Ectodermal cell (in vitro differentiated cells): ENCODE results near the gene SKP2.

Source experiments
- H3K27ac ChIP-seq: 2 replicates; pipeline ENCODE4 v1.7.0; 2013; ENCODE audit warnings: mild to moderate bottlenecking, low read depth, low read length; ENCODE audit not compliant: insufficient read depth, poor library complexity, severe bottlenecking
- H3K27me3 ChIP-seq: 2 replicates; pipeline ENCODE4 v1.7.0; 2013; ENCODE audit warnings: mild to moderate bottlenecking, low read length; ENCODE audit not compliant: insufficient read depth, control insufficient read depth, poor library complexity, severe bottlenecking
- H3K36me3 ChIP-seq: one replicate; pipeline ENCODE4 v1.7.0; 2013; ENCODE audit warnings: low read length; ENCODE audit not compliant: control insufficient read depth, insufficient read depth
- H3K4me1 ChIP-seq: one replicate; pipeline ENCODE4 v1.7.0; 2013; ENCODE audit warnings: low read length; ENCODE audit not compliant: control insufficient read depth, insufficient read depth
- H3K4me3 ChIP-seq: 2 replicates; pipeline ENCODE4 v1.7.0; 2013; ENCODE audit warnings: low read depth, low read length, control low read depth; ENCODE audit not compliant: insufficient read depth
- H3K9me3 ChIP-seq: 2 replicates; pipeline ENCODE4 v1.7.0; 2013; ENCODE audit warnings: mild to moderate bottlenecking, low read length, moderate library complexity; ENCODE audit not compliant: control insufficient read depth
- WGBS, 2 experiments: methylation state at CpG; one replicate each; pipeline ENCODE4 v1.1.7; 2013; ENCODE audit warnings: missing lambda C conversion rate in 2 of 2; 5-methylcytosine and 5-hydroxymethylcytosine counted together

SKP2 gene

DNA sequence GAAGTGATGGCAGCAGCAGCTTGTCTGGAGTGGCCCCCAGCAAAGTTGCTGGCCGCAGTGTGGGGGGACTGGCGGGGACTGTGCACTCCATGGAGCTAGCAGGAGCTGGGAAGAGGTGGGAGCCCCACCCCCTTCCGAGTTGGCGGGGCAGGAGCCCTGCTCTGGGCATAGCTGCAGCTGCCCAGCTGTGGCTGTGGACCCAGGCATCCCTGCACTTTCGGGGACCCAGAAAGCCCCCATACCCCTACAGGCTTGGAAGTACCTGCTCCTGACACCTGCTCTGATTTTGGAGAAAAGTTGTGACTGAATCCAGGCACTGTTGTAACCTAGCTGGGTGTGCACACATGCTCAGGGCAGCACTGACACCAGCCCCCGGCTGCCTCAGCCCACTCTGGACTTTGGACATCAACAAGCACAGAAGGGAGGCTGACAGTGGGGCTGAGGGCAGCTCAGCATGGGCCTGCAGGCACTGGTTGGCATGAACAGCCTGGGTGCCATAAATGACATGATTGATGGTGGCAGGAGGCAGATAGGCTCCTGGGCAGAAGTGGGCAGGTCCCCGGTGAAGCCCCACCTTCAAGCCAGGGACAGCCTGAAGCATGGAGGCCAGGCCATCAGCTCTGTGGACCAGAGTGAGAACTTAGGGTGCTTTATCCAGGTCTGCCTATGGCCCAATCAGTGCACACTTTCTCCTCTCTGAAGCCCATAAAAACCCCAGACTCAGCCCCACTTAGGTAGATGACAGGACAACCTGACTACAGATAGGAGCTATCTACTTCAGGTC is 12.8 kb upstream of the SKP2 start:
- Histone ChIP-seq H3K36me3 (no peaks in the 10 kb centered on the region), H3K27ac (no peak overlapping the region), H3K4me1 (no peaks in the 10 kb centered on the region), H3K27me3 (no peaks in the 10 kb centered on the region), H3K4me3 (no peak overlapping the region), H3K9me3 (no peaks in the 10 kb centered on the region)
- WGBS, 2 experiments = 88 to 93% methylated on average over 7 of the region's 7 CpGs

DNA sequence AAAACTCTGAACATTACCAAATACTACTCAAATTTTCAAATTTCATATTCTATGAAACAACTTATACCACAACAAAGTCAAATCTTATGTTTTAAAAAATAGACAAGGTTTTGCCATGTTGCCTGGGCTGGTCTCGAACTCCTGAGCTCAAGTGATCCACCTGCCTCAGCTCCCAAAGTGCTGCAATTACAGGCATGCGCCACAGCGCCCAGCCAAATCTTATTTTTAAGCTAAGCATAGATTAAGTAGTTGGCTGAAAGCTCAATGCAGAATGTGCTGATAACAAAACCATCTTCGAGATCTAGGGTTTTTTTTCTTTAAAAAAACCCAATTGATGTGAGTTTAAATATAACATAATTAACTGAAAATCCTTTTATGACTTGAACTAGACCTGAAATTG is 6.6 kb upstream of the SKP2 start:
- H3K4me3 ChIP-seq = no peak overlapping the region
- no peaks in the 10 kb centered on the region for H3K36me3 ChIP-seq
- no peaks in the 10 kb centered on the region for H3K27me3 ChIP-seq
- no peaks in the 10 kb centered on the region for H3K9me3 ChIP-seq
- H3K4me1 ChIP-seq = no peaks in the 10 kb centered on the region
- WGBS, 2 experiments = 90 to 93% methylated on average over 3 of the region's 4 CpGs
- H3K27ac ChIP-seq = no peak overlapping the region

DNA sequence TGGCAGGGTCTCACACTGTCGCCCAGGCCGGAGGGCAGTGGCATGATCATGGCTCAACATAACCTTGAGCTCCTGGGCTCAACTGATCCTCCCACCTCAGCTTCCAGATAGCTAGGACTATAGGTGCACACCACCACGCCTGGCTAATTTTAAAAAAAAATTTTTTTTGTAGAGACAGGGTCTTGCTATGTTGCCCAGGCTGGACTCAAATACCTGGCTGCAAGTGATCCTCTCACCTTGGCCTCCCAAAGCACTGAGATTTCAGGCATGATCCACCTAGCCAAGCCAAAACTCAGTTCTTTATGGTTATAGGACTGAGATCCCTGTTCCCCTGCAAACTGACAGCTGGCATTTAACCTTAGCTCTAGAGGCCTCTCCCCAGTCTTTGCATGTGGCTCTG is 5.5 kb upstream of the SKP2 start:
- Histone ChIP-seq H3K4me3 (no peak overlapping the region), H3K36me3 (no peaks in the 10 kb centered on the region), H3K27ac (no peak overlapping the region), H3K9me3 (no peaks in the 10 kb centered on the region), H3K4me1 (no peaks in the 10 kb centered on the region), H3K27me3 (no peaks in the 10 kb centered on the region)
- 76 to 84% methylated on average over 3 of the region's 3 CpGs for WGBS, 2 experiments

DNA sequence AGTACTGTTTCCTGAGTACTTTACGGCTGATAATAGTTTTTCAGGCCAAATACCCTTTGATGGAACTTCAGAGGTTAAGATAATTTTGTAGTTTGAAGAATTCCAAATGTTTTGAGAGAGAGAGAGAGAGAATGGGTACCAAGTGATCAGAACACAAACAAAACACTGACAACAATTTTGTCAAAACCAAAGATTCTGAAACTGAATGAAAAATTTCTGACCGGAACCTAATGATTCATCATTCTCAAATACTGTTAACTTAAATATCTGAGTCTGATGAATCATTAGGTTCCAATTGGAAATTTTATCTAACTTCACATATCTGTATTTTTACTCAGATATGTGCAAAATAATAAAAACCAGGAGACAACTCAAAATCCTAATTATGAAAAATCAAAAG is 4.2 kb upstream of the SKP2 start:
- Histone ChIP-seq H3K36me3 (no peaks in the 10 kb centered on the region), H3K9me3 (no peaks in the 10 kb centered on the region), H3K4me1 (no peaks in the 10 kb centered on the region), H3K27me3 (no peaks in the 10 kb centered on the region), H3K27ac (no peak overlapping the region), H3K4me3 (no peak overlapping the region)
- WGBS, 2 experiments = 95 to 98% methylated on average over 1 to 2 of the region's 2 CpGs

DNA sequence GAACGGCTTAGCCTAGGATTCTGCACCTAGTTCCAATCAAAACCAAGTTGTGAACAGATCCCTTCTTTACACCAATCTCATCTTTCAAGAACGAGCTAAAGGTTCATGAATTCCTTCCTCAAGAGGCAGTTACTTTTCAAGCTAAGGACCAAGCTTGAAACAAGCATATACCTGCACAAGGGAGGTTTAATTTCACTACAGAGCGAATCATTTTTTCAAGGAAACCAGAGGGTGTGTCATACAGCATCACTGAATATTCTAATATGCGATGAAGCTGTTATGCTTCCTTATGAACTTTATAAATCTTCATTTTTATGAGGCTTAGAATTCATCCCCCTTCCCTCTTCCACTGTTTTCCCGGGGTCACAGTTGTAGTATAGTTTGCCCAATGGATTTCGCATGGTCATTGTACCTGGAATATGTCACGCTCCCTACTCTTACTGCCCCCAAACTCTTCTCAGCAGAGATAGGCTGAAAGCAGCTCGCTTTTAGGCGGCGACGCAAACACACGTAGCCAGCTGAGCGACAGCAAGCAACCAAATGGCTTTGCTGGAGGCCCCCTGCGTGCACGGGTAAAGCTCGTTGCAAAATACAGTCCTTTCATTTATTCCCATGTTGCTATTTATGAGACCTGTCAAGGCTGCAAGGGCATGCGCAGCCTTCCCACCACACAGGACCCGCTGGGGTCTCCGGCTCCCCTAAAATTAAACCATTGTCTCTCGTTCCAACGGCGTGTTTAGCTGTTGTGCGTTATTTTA is 1.1 kb upstream of the SKP2 start:
- H3K27ac ChIP-seq = no peak overlapping the region
- H3K27me3 ChIP-seq = no peaks in the 10 kb centered on the region
- H3K36me3 ChIP-seq = peaks cover 13% of the 10 kb centered on the region
- WGBS, 2 experiments = 9 to 17% methylated on average over 21 to 23 of the region's 23 CpGs
- no peaks in the 10 kb centered on the region for H3K4me1 ChIP-seq
- H3K4me3 ChIP-seq = peak overlapping the region; percentile 89
- H3K9me3 ChIP-seq = no peaks in the 10 kb centered on the region

DNA sequence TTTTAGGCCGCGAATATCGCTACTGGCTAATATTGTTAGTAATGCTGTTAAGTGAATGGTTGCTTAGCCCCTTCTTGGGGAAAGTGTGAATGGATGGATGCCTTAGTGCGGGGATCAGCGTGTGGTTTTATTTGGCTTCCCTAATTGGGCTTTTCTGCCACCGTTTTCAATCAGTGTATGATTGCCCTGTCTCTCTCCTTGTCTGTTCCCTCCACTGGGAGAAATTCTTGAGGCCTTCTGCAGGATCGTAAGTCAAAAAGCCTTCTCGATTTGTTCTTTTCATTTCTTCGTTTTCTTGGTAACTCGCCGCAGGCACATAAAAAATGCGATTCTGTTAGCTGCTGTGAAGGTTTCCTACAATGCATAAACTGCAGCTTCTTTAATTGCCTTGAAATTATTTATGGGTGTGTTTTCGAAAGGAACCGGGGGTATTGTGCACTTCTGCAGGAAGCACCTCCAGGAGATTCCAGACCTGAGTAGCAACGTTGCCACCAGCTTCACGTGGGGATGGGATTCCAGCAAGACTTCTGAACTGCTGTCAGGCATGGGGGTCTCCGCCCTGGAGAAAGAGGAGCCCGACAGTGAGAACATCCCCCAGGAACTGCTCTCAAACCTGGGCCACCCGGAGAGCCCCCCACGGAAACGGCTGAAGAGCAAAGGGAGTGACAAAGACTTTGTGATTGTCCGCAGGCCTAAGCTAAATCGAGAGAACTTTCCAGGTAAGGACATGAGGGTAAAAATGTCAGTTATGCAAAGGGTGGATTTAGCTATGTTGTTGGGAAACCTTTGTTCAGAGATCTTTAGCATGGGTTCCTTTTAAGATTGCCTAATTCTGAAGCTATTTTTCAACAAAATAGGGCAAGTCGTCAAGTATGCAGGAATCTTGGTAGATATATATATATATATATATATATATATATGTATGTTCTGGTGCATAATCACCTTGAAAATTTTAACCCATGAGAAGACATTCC is 700 bp downstream of the SKP2 start:
- Histone ChIP-seq H3K9me3 (no peaks in the 10 kb centered on the region), H3K27ac (no peak overlapping the region), H3K27me3 (no peaks in the 10 kb centered on the region), H3K4me1 (no peaks in the 10 kb centered on the region), H3K4me3 (peak overlapping the region; percentile 89), H3K36me3 (peaks cover 22% of the 10 kb centered on the region)
- 2 to 3% methylated on average over 23 of the region's 24 CpGs for WGBS, 2 experiments

DNA sequence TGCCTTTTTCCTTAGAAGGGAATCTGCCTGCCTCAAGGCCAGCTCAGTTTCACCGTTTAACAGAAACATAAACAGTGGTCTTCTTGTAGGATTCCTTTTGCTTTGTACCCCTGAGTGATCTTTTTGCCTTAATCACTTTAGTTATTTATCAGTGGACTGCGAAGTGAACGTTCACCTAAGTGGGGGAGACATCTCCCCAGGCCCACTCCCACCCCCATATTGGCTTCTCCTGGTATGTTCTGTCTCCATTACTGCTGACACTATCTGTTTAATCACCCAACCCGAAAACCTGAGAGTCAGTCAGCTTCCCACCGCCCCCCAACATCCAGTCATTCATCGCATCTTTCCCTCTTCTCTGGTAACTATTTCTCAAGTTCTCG is 1.4 kb downstream of the SKP2 start:
- H3K36me3 ChIP-seq = peaks cover 28% of the 10 kb centered on the region
- WGBS, 2 experiments = 86 to 89% methylated on average over 7 of the region's 7 CpGs
- H3K4me1 ChIP-seq = no peaks in the 10 kb centered on the region
- H3K9me3 ChIP-seq = no peaks in the 10 kb centered on the region
- no peaks in the 10 kb centered on the region for H3K27me3 ChIP-seq
- H3K4me3 ChIP-seq = peak overlapping the region; percentile 89
- no peak overlapping the region for H3K27ac ChIP-seq

DNA sequence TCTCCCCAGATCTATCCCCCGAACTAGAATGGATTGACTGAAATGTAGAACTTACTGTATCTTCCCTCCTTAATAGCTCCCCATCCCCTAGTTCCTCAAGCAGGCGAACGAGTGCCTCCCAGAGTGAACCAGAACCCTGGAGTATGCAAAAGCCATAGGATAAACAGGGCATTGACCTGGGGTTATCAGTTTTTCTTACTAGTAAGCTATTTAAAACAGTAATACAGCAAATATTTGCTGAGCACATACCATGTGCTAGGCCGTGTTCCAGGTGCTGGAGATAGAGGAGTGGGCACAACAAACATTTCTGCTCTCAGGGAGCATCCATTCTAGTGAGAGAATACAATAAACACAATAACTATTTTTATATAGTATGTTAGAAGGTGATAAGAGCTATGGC is 1.8 kb downstream of the SKP2 start:
- Histone ChIP-seq H3K27me3 (no peaks in the 10 kb centered on the region), H3K27ac (no peak overlapping the region), H3K9me3 (no peaks in the 10 kb centered on the region), H3K36me3 (peaks cover 33% of the 10 kb centered on the region), H3K4me1 (no peaks in the 10 kb centered on the region), H3K4me3 (no peak overlapping the region)
- 92 to 94% methylated on average over 3 to 4 of the region's 4 CpGs for WGBS, 2 experiments

DNA sequence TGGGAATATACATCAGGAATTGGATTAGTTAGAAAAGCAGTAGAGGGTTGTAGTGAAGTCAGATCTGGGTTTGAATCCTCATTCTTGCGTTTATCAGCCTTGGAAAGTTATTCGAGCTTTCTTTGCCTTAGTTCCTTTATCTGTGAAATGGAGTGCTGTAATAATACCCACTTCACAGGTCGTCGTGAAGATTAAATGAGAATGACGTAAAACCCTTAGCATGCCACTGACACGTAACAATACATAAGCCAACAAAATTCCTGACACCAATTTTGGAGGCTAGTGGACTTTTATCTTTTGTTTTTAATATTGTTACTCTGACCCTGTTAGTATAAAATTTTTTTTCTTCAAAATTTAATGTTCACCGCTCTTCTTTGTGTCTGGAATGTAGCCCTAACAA is 3.4 kb downstream of the SKP2 start:
- H3K27ac ChIP-seq = no peak overlapping the region
- H3K4me3 ChIP-seq = no peak overlapping the region
- WGBS, 2 experiments = 95 to 97% methylated on average over 6 to 7 of the region's 7 CpGs
- H3K9me3 ChIP-seq = no peaks in the 10 kb centered on the region
- no peaks in the 10 kb centered on the region for H3K27me3 ChIP-seq
- no peaks in the 10 kb centered on the region for H3K4me1 ChIP-seq
- H3K36me3 ChIP-seq = peaks cover 36% of the 10 kb centered on the region
